HCT116 (cell line): Measurements from ENCODE around the gene FLOT1.

Source experiments
- EZH2phosphoT487 ChIP-seq: fragments of 200-600 bp; IDR thresholded peaks from 2 replicates; pipeline ENCODE4 v1.6.1; 2018; ENCODE audit warnings: antibody characterized with exemption, borderline replicate concordance
- POLR2A ChIP-seq: IDR thresholded peaks from 2 replicates; pipeline ENCODE4 v1.7.0; 2011; ENCODE audit warnings: borderline replicate concordance; ENCODE audit not compliant: insufficient read depth, insufficient read length; ENCODE audit errors: extremely low read depth
- POLR2AphosphoS5 ChIP-seq: IDR thresholded peaks from 2 replicates; pipeline ENCODE4 v1.6.1; 2011; ENCODE audit warnings: mild to moderate bottlenecking, low read depth, low read length, moderate library complexity
- RAD21 ChIP-seq: IDR thresholded peaks from 2 replicates; pipeline ENCODE4 v1.6.1; 2012; ENCODE audit warnings: low read depth, mild to moderate bottlenecking
- SIN3A ChIP-seq: IDR thresholded peaks from 2 replicates; pipeline ENCODE4 v1.6.1; 2012; ENCODE audit warnings: low read depth
- ZFX ChIP-seq: fragments of 450-650 bp; IDR thresholded peaks from 2 replicates; pipeline ENCODE4 v1.6.1; 2017
- ZNF274 ChIP-seq: fragments of 200-500 bp; sonication (Bioruptor generic); IDR thresholded peaks from 2 replicates; pipeline ENCODE4 v1.6.1; 2014; ENCODE audit warnings: mild to moderate bottlenecking, low read depth, low read length, inconsistent platforms
- TF ChIP-seq, protein P1 (sequence below), 3 experiments: fragments of 200-600 bp in 1 of 3; sonication (generic) in 1 of 3; IDR thresholded peaks in 2 of 3; conservative IDR thresholded peaks in 1 of 3; 2 replicates each; pipeline ENCODE4 v1.5.1; 2012 to 2017; ENCODE audit warnings: low read depth in 2 of 3, low read length in 2 of 3, antibody characterized with exemption in 1 of 3, borderline replicate concordance in 1 of 3, control low read depth in 1 of 3, mild to moderate bottlenecking in 1 of 3, mixed read lengths in 1 of 3, mixed run types in 1 of 3, moderate library complexity in 1 of 3; ENCODE audit not compliant: insufficient read depth in 1 of 3
- TF ChIP-seq, protein P2 (sequence below): IDR thresholded peaks from 2 replicates; pipeline ENCODE4 v1.6.1; 2012
- TF ChIP-seq, protein P3 (sequence below): IDR thresholded peaks from 2 replicates; pipeline ENCODE4 v1.6.1; 2012; ENCODE audit warnings: low read depth

DNA sequence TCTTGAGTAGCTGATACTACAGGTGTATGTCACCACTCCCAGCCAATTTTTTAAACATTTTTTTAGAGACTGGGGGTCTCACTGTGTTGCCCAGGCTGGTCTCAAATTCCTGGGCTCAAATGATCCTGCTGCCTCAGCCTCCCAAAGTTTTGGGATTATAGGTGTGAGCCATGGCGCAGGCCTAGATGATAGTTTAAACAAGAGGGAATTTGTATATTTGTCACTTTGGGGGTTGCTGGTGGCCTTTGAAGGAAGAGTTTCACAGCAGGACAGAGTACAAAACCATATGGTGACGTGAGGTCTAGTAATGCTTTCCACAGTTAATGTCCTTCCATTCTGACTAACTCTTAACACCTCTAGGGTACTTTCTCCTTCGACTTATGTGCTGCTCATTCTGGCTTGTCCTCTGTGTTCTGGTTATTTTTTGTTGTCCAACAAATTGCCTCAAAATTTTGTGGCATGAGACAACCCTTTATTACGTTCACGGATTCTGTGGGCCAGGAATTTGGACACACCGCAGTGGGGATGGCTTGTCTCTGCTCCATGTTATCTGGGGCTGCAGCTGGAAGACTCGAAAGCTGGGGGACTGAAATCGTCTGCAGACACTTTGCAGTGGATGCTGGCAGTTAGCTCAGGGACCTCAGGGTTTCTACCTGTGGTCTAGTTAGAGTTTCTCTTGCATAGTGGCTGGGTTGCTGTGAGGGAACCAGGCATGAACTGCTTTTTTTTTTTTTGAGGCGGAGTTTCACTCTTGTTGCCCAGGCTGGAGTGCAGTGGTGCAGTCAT is 24.9 kb upstream of the FLOT1 start:
- TF ChIP-seq, protein P1, sequence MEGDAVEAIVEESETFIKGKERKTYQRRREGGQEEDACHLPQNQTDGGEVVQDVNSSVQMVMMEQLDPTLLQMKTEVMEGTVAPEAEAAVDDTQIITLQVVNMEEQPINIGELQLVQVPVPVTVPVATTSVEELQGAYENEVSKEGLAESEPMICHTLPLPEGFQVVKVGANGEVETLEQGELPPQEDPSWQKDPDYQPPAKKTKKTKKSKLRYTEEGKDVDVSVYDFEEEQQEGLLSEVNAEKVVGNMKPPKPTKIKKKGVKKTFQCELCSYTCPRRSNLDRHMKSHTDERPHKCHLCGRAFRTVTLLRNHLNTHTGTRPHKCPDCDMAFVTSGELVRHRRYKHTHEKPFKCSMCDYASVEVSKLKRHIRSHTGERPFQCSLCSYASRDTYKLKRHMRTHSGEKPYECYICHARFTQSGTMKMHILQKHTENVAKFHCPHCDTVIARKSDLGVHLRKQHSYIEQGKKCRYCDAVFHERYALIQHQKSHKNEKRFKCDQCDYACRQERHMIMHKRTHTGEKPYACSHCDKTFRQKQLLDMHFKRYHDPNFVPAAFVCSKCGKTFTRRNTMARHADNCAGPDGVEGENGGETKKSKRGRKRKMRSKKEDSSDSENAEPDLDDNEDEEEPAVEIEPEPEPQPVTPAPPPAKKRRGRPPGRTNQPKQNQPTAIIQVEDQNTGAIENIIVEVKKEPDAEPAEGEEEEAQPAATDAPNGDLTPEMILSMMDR (IDR thresholded peaks at IDR 0.05 in 2 of 3, conservative IDR thresholded peaks at IDR 0.05 in 1 of 3; ENCODE audit: borderline replicate concordance in 1 of 3, insufficient read depth in 1 of 3, low read depth in 2 of 3, low read length in 2 of 3), result no peak
- TF ChIP-seq ZFX (no peak), POLR2A (no peak), EZH2phosphoT487 (no peak), ZNF274 (no peak), POLR2AphosphoS5 (no peak), RAD21 (no peak), SIN3A (no peak)
- TF ChIP-seq, protein P2, sequence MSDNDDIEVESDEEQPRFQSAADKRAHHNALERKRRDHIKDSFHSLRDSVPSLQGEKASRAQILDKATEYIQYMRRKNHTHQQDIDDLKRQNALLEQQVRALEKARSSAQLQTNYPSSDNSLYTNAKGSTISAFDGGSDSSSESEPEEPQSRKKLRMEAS, result no peak
- TF ChIP-seq, protein P3, sequence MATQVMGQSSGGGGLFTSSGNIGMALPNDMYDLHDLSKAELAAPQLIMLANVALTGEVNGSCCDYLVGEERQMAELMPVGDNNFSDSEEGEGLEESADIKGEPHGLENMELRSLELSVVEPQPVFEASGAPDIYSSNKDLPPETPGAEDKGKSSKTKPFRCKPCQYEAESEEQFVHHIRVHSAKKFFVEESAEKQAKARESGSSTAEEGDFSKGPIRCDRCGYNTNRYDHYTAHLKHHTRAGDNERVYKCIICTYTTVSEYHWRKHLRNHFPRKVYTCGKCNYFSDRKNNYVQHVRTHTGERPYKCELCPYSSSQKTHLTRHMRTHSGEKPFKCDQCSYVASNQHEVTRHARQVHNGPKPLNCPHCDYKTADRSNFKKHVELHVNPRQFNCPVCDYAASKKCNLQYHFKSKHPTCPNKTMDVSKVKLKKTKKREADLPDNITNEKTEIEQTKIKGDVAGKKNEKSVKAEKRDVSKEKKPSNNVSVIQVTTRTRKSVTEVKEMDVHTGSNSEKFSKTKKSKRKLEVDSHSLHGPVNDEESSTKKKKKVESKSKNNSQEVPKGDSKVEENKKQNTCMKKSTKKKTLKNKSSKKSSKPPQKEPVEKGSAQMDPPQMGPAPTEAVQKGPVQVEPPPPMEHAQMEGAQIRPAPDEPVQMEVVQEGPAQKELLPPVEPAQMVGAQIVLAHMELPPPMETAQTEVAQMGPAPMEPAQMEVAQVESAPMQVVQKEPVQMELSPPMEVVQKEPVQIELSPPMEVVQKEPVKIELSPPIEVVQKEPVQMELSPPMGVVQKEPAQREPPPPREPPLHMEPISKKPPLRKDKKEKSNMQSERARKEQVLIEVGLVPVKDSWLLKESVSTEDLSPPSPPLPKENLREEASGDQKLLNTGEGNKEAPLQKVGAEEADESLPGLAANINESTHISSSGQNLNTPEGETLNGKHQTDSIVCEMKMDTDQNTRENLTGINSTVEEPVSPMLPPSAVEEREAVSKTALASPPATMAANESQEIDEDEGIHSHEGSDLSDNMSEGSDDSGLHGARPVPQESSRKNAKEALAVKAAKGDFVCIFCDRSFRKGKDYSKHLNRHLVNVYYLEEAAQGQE, result no peak
